BLaER1 (cell line): ENCODE results near the gene SMIM20.

ENCODE experiments used
- H3K27ac ChIP-seq: shearing (Covaris generic); formaldehyde crosslinking; 2 replicates; pipeline ENCODE4 v1.8.1; 2022
- H3K27me3 ChIP-seq: shearing (Covaris generic); formaldehyde crosslinking; 2 replicates; pipeline ENCODE4 v1.8.1; 2022
- H3K36me3 ChIP-seq: shearing (Covaris generic); formaldehyde crosslinking; 2 replicates; pipeline ENCODE4 v1.8.1; 2022
- H3K4me1 ChIP-seq: shearing (Covaris generic); formaldehyde crosslinking; 2 replicates; pipeline ENCODE4 v1.8.1; 2022
- H3K4me2 ChIP-seq: shearing (Covaris generic); formaldehyde crosslinking; 2 replicates; pipeline ENCODE4 v1.8.1; 2022
- H3K4me3 ChIP-seq: shearing (Covaris generic); formaldehyde crosslinking; 2 replicates; pipeline ENCODE4 v1.8.1; 2022
- H3K9ac ChIP-seq: shearing (Covaris generic); formaldehyde crosslinking; 2 replicates; pipeline ENCODE4 v1.8.1; 2022
- H3K9me3 ChIP-seq: shearing (Covaris generic); formaldehyde crosslinking; 2 replicates; pipeline ENCODE4 v1.8.1; 2022
- H4K20me1 ChIP-seq: shearing (Covaris generic); formaldehyde crosslinking; 2 replicates; pipeline ENCODE4 v1.8.1; 2022
- Cebpa-rat ChIP-seq: shearing (Covaris generic); IDR thresholded peaks from 2 replicates; pipeline ENCODE4 v1.8.1; 2022

Gene SMIM20

DNA sequence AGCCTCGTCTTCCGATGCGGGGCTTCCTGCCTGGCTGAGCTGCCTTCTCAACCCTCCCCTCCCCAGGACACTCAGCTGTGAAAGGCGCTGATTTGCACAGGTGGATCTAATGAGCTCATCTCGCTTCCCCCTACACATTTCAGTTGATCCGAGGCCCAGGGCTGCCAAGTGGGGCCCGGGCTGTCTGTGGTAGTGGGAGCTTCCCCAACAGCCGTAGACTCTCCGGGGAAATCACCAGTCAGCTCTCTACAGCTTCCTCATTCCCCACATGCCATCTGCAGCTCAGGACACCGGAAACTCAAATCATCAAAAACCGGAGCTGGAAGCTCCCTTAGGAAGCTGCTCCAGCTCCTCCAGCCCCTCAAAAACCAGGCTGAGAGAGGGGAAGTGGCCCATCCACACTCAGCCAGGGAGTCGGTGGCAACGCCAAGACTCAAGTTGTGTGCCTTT lies 56.2 kb downstream of the SMIM20 start:
- Histone ChIP-seq H4K20me1 (no peaks in the 10 kb centered on the region), H3K9ac (0 out of 2 replicates have a peak overlapping the region, but pooled peaks have one; percentile 17), H3K27me3 (no peaks in the 10 kb centered on the region), H3K4me3 (peak overlapping the region; percentile 19; the same call in 1 of the 2 replicates), H3K36me3 (no peaks in the 10 kb centered on the region), H3K4me1 (peaks cover 44% of the 10 kb centered on the region), H3K4me2 (peak overlapping the region; percentile 86), H3K9me3 (no peaks in the 10 kb centered on the region), H3K27ac (peak overlapping the region; percentile 73)
- no peak for TF ChIP-seq Cebpa-rat

DNA sequence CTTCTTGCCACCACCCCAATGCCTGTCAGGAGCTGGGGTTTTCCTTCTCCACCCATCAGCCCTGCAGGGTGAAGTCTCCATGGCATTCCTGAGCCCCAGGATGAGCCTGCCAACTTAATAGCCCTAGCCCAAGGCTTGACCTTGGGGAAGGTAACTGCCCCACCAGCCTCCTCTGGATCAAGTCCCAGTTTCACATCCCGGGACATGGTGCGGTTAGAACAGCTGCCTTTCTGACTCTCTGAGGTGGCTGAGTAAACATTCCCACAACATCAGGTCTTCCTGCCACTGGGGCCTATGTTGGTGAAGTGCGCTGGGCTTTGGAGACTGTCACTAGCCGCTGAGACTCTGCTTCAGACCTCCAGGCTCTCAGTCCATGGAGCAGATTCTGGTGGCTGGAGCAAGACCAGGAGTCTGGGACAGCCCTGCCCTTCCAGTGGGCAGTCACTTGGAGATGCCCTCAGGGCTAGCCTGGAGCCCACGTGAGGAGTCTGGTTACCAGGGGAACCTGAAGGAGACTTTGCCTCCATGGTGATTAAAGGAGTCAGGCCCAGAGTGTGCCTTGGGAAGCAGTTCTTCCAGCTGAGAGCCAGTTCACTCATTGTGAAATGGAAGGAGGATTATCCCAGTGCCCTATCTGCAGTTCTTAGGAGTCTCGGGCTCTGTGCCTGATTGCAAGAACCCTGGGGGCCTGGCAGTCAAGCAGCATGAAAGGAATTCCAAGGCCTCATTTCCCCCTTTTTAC lies 56.8 kb downstream of the SMIM20 start:
- H4K20me1 ChIP-seq: no peaks in the 10 kb centered on the region
- peaks cover 44% of the 10 kb centered on the region for H3K4me1 ChIP-seq
- H3K36me3 ChIP-seq: no peaks in the 10 kb centered on the region
- 0 out of 2 replicates have a peak overlapping the region, but pooled peaks have one; percentile 17 for H3K9ac ChIP-seq
- H3K9me3 ChIP-seq: no peaks in the 10 kb centered on the region
- H3K27ac ChIP-seq: peak overlapping the region; percentile 73
- TF ChIP-seq Cebpa-rat: no peak
- peak overlapping the region; percentile 86 for H3K4me2 ChIP-seq
- 0 out of 2 replicates have a peak overlapping the region, but pooled peaks have one; percentile 19 for H3K4me3 ChIP-seq
- H3K27me3 ChIP-seq: no peaks in the 10 kb centered on the region

DNA sequence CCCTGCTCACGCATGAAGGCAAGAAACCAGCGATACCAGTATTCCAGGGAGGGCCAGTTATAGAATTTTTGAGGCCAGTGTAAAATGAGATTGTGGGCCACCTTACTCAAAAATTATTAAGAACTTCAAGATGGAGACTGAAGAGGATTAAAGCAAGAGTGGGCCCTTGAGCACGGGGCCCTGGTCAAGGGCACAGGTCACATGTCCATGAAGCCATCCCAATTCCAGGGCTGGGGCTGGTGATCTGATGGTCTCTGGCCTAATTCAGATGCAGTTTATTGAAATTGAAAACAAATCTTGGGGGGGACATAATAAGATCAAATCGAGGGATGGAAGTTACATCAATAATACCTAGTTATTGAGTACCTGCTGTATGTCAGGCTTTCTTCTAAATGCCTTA lies 58.3 kb downstream of the SMIM20 start:
- TF ChIP-seq Cebpa-rat: no peak
- Histone ChIP-seq H3K4me1 (peaks cover 41% of the 10 kb centered on the region), H3K4me3 (no peak overlapping the region), H3K4me2 (no peak overlapping the region), H4K20me1 (no peaks in the 10 kb centered on the region), H3K36me3 (no peaks in the 10 kb centered on the region), H3K9me3 (no peaks in the 10 kb centered on the region), H3K27ac (no peak overlapping the region), H3K27me3 (no peaks in the 10 kb centered on the region), H3K9ac (no peak overlapping the region)

DNA sequence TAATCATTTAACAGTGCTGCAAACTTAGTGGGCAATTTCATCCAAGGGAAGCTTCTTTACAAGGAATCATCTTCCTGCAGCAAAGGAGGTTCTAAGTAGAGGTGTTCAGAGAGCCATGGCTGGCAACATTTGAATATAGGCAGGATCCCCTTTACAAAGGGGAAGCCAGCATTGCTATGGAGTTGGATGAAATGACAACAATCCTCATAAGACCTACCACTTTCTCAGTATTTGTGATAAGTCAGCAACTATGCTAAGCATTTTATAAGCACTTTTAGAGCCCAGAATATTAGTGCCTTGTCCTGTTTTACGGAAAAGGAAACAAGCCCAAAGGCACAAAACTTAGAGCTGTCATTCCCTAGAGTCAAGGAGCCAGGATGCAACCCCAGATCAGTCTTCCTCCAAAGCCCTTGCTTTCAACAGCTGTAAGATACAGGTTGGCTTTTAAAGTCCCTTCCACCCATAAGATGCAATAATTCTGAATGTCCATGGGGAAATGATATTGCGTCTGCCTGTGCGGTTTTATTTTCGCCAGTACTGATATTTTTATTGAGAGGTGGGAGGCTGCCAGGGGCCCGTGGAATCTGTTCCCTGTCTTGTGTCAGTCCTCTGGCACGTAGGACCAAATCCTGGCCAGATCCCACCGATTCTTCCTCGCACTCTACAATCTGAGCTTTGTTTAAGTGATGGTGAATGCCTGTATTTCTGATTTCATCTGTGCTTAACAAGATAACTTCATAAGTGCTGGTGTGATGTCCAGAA lies 59.1 kb downstream of the SMIM20 start:
- Histone ChIP-seq H3K27ac (no peak overlapping the region), H3K4me2 (no peak overlapping the region), H4K20me1 (no peaks in the 10 kb centered on the region), H3K4me3 (no peak overlapping the region), H3K9me3 (no peaks in the 10 kb centered on the region), H3K36me3 (no peaks in the 10 kb centered on the region), H3K4me1 (peaks cover 33% of the 10 kb centered on the region), H3K9ac (no peak overlapping the region), H3K27me3 (no peaks in the 10 kb centered on the region)
- TF ChIP-seq Cebpa-rat: no peak

DNA sequence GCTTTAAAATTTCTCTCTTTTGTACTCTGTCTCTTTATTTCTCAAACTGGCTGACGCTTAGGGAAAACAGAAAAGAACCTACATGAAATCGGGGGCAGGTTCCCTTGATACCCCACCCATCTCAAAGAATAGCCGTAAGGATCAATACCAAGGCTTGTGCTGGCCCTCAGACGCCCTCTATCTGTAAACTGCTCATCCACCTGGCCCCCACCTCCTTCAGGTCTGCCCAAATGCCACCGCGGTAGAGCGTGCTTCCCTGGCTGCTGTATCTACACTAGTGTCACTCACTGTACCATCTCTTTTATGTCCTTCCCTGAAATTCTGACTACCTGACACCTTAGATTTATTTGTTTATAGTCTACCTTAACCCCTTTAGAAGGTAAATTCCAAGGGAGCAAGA lies 62.8 kb downstream of the SMIM20 start:
- no peak for TF ChIP-seq Cebpa-rat
- no peak overlapping the region for H3K9ac ChIP-seq
- H3K9me3 ChIP-seq: no peaks in the 10 kb centered on the region
- no peaks in the 10 kb centered on the region for H3K36me3 ChIP-seq
- no peak overlapping the region for H3K27ac ChIP-seq
- H3K4me2 ChIP-seq: no peak overlapping the region
- no peaks in the 10 kb centered on the region for H3K27me3 ChIP-seq
- H4K20me1 ChIP-seq: no peaks in the 10 kb centered on the region
- no peak overlapping the region for H3K4me3 ChIP-seq
- no peaks in the 10 kb centered on the region for H3K4me1 ChIP-seq

DNA sequence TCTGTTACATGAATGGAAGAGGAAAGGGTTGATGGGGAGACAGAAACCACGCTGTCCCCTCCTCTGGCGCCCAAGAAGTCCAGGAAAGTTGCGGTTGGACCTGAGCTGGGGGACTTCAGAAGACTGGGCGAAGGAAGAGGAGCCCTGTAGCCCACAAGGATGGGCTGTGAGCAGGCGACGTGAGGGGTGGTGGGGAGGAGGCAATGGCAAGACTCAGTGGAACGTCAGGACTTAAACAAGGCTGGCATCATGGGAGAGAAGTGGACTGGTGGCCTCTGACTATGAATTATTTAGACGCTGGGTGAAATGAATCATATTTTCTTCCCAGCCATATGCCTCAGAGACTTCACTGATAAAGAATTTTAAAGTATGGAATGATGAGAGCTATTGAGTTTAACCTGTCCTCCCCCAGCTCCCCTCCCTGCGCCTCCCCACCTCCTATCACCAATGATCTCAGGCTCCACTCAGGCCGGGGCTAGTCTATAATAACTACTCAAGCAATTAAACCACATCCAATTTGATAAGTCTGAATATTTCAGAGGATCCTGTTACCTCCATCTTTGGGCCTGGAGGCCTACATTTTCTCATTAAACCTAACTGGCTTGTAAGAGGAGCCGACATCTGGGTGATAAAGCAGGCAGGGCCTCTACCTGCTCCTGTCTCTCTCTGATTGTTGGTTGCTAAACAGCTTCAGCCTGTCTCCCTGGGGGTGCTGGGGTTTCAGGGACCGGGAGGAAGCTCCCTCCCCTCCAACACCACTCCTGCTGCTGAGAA lies 63.6 kb downstream of the SMIM20 start:
- Histone ChIP-seq H3K4me2 (no peak overlapping the region), H3K9ac (no peak overlapping the region), H3K4me1 (no peaks in the 10 kb centered on the region), H3K27me3 (no peaks in the 10 kb centered on the region), H3K36me3 (no peaks in the 10 kb centered on the region), H3K27ac (no peak overlapping the region), H4K20me1 (no peaks in the 10 kb centered on the region), H3K4me3 (no peak overlapping the region), H3K9me3 (no peaks in the 10 kb centered on the region)
- no peak for TF ChIP-seq Cebpa-rat

DNA sequence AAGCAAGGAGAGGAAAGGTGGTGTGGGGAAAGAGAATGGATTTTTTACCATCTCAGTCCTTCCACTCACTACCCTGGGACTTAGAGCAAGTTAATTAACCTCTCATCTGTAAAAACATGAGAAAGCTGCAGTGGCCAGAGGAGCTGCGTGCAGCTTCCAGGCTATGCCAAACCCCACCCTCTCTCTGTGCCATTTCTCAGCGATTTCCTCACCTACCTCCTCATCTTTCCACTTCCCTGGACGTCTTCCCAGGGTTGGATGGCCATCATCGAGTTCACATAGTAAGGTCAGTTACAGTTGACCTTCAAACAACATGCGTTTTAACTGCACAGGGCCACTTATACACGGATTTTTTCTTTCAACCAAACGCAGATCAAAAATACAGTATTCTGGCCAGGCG lies 64.3 kb downstream of the SMIM20 start:
- no peaks in the 10 kb centered on the region for H4K20me1 ChIP-seq
- H3K4me2 ChIP-seq: no peak overlapping the region
- H3K9me3 ChIP-seq: no peaks in the 10 kb centered on the region
- no peaks in the 10 kb centered on the region for H3K4me1 ChIP-seq
- H3K9ac ChIP-seq: no peak overlapping the region
- H3K4me3 ChIP-seq: no peak overlapping the region
- no peak for TF ChIP-seq Cebpa-rat
- H3K27ac ChIP-seq: no peak overlapping the region
- no peaks in the 10 kb centered on the region for H3K27me3 ChIP-seq
- no peaks in the 10 kb centered on the region for H3K36me3 ChIP-seq
